ENCODE data around the gene EPC1.

EPC1 gene

DNA sequence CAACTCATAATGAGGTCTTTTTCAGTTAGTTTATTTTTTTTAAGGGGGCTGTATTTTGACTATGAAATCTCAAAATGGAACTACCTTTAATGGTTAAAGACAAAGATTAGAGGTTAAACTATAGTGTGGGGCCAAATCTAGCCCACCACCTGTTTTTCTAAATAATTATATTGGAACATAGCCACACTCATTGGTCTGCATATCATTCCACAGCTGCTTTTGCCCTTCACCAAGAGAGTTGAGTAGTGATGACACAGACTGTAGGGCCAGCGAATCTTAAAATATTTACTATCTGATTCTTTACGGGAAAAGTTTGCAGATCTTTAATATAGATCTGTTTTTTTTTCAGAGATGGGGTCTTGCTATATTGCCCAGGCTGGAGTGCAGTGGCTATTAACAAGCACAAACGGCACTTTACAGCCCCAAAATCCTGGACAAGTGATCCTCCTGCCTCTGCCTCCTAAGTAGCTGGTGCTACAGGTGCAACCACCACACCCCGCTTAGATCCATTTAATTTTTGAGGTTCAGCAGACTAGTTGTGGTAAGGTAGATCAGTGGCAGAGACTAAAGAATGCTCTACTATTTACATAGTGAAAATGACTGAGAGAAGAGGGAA, 25.8 kb downstream of the EPC1 start:
- ChIA-PET CTCF (interaction anchor here (0.6 kb wide), 1 partner anchor 24 kb away, joined by 3 read pairs; no protein-coding TSS in a partner anchor), POLR2A (interaction anchor here (0.5 kb wide), 1 partner anchor 667 kb away, joined by 3 read pairs; no protein-coding TSS in a partner anchor)
- H3K4me3 ChIP-seq (ENCODE audit: low read depth, low read length): no peak overlapping the region
- H3K9me3 ChIP-seq (ENCODE audit: control insufficient read depth, insufficient read depth, low read depth, low read length): no peaks in the 10 kb centered on the region
- TF ChIP-seq GLI4 (tag by site-specific recombination; IDR thresholded peaks at IDR 0.05) (no peak), MYNN (tag by site-specific recombination; IDR thresholded peaks at IDR 0.05; ENCODE audit: borderline replicate concordance) (no peak), ZNF660 (tag by site-specific recombination; IDR thresholded peaks at IDR 0.05) (no peak), SP3 (tag by site-specific recombination; IDR thresholded peaks at IDR 0.05) (no peak), HOXD13 (CRISPR knock-in tag; IDR thresholded peaks at IDR 0.05; ENCODE audit: borderline replicate concordance) (no peak), RBAK (tag by site-specific recombination; IDR thresholded peaks at IDR 0.05) (no peak), ZFP37 (tag by site-specific recombination; IDR thresholded peaks at IDR 0.05) (no peak)
- TF ChIP-seq, protein P1, sequence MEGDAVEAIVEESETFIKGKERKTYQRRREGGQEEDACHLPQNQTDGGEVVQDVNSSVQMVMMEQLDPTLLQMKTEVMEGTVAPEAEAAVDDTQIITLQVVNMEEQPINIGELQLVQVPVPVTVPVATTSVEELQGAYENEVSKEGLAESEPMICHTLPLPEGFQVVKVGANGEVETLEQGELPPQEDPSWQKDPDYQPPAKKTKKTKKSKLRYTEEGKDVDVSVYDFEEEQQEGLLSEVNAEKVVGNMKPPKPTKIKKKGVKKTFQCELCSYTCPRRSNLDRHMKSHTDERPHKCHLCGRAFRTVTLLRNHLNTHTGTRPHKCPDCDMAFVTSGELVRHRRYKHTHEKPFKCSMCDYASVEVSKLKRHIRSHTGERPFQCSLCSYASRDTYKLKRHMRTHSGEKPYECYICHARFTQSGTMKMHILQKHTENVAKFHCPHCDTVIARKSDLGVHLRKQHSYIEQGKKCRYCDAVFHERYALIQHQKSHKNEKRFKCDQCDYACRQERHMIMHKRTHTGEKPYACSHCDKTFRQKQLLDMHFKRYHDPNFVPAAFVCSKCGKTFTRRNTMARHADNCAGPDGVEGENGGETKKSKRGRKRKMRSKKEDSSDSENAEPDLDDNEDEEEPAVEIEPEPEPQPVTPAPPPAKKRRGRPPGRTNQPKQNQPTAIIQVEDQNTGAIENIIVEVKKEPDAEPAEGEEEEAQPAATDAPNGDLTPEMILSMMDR (tag by site-specific recombination; IDR thresholded peaks at IDR 0.05): no peak
- TF ChIP-seq, protein P2, sequence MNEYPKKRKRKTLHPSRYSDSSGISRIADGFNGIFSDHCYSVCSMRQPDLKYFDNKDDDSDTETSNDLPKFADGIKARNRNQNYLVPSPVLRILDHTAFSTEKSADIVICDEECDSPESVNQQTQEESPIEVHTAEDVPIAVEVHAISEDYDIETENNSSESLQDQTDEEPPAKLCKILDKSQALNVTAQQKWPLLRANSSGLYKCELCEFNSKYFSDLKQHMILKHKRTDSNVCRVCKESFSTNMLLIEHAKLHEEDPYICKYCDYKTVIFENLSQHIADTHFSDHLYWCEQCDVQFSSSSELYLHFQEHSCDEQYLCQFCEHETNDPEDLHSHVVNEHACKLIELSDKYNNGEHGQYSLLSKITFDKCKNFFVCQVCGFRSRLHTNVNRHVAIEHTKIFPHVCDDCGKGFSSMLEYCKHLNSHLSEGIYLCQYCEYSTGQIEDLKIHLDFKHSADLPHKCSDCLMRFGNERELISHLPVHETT (tag by site-specific recombination; IDR thresholded peaks at IDR 0.05): no peak
- no peaks in the 10 kb centered on the region; the same call in 1 of the 2 replicates for H3K4me1 ChIP-seq (ENCODE audit: control insufficient read depth, insufficient read depth, low read length)
- H3K36me3 ChIP-seq (ENCODE audit: control insufficient read depth in 2 of 2, insufficient read depth in 1 of 2, low read length in 2 of 2): no peaks in the 10 kb centered on the region; a peak in 1 of 3 replicates
- H3K27ac ChIP-seq (ENCODE audit: extremely low read depth, low read depth, low read length): no peak overlapping the region

DNA sequence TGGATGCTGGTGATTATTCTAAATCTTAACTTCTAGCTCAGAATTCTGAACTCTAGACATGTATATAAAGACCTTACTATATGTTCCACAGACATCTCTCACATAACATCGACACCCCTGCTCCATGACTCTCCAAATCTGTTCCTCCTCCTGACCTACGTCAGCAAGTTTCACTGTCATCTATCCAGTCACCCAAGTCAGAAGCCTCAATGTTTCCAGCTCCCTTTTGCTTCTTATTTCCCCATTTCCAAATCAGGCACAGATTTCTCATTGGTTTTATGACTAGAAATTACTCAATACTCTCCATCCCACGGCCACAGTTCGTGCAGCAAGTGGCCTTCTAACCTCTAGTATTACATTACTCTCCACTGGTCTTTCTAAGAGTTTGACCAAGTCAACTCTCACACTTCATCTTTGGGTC, 28.5 kb downstream of the EPC1 start:
- Histone ChIP-seq H3K27ac (ENCODE audit: extremely low read depth, low read depth, low read length) (no peak overlapping the region), H3K36me3 (ENCODE audit: control insufficient read depth in 2 of 2, insufficient read depth in 1 of 2, low read length in 2 of 2) (no peaks in the 10 kb centered on the region), H3K4me1 (ENCODE audit: control insufficient read depth, insufficient read depth, low read length) (no peaks in the 10 kb centered on the region), H3K9me3 (ENCODE audit: control insufficient read depth, insufficient read depth, low read depth, low read length) (no peaks in the 10 kb centered on the region), H3K4me3 (ENCODE audit: low read depth, low read length) (no peak overlapping the region)
- ChIA-PET CTCF (interaction anchor here (0.6 kb wide), 1 partner anchor 40 kb away, joined by 3 read pairs; no protein-coding TSS in a partner anchor), POLR2A (no interaction called here)
- TF ChIP-seq ZNF350 (tag by site-specific recombination; IDR thresholded peaks at IDR 0.05) (no peak), ZNF558 (tag by site-specific recombination; IDR thresholded peaks at IDR 0.05) (no peak), ZNF473 (tag by site-specific recombination; IDR thresholded peaks at IDR 0.05) (no peak), ZNF521 (tag by site-specific recombination; IDR thresholded peaks at IDR 0.05) (no peak), ZNF624 (tag by site-specific recombination; IDR thresholded peaks at IDR 0.05) (no peak), ZNF544 (tag by site-specific recombination; IDR thresholded peaks at IDR 0.05) (no peak), ZBTB21 (tag by site-specific recombination; IDR thresholded peaks at IDR 0.05) (no peak), ZNF837 (tag by site-specific recombination; IDR thresholded peaks at IDR 0.05) (no peak), ZNF311 (tag by site-specific recombination; IDR thresholded peaks at IDR 0.05; ENCODE audit: borderline replicate concordance) (no peak), YY2 (tag by site-specific recombination; IDR thresholded peaks at IDR 0.05) (no peak), SCRT2 (tag by site-specific recombination; IDR thresholded peaks at IDR 0.05) (no peak), ZNF248 (tag by site-specific recombination; IDR thresholded peaks at IDR 0.05) (no peak), ZNF19 (tag by site-specific recombination; IDR thresholded peaks at IDR 0.05; ENCODE audit: low read depth) (no peak)
- TF ChIP-seq, protein P2 (tag by site-specific recombination; IDR thresholded peaks at IDR 0.05): no peak
- TF ChIP-seq, protein P3, sequence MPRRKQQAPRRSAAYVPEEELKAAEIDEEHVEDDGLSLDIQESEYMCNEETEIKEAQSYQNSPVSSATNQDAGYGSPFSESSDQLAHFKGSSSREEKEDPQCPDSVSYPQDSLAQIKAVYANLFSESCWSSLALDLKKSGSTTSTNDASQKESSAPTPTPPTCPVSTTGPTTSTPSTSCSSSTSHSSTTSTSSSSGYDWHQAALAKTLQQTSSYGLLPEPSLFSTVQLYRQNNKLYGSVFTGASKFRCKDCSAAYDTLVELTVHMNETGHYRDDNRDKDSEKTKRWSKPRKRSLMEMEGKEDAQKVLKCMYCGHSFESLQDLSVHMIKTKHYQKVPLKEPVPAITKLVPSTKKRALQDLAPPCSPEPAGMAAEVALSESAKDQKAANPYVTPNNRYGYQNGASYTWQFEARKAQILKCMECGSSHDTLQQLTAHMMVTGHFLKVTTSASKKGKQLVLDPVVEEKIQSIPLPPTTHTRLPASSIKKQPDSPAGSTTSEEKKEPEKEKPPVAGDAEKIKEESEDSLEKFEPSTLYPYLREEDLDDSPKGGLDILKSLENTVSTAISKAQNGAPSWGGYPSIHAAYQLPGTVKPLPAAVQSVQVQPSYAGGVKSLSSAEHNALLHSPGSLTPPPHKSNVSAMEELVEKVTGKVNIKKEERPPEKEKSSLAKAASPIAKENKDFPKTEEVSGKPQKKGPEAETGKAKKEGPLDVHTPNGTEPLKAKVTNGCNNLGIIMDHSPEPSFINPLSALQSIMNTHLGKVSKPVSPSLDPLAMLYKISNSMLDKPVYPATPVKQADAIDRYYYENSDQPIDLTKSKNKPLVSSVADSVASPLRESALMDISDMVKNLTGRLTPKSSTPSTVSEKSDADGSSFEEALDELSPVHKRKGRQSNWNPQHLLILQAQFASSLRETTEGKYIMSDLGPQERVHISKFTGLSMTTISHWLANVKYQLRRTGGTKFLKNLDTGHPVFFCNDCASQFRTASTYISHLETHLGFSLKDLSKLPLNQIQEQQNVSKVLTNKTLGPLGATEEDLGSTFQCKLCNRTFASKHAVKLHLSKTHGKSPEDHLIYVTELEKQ (tag by site-specific recombination; IDR thresholded peaks at IDR 0.05; ENCODE audit: borderline replicate concordance): no peak
